Lung (tissue), 12 donors: ENCODE measurements around the gene B9D2. TPM values are rescaled to one million over a fixed set of nuclear protein-coding genes. Genes with fewer than 3 reads are reported as not detected.
"Not testable (repeated sequence)": the region's sequence is repeated elsewhere in the genome, so short reads cannot be mapped to it uniquely, and the experiment has no call there.

Source experiments
- ATAC-seq: fragments of 200-7000 bp; cut with Tn5 transposase; one replicate; pipeline ENCODE4 v1.9.1; 2020; ENCODE audit warnings: moderate number of reproducible peaks; ENCODE audit not compliant: insufficient read depth, low FRiP score
- DNase-seq, 3 donors: peaks; one replicate each; pipeline ENCODE4 v3.0.0-alpha.2; 2013 to 2017
- H3K27ac ChIP-seq, 2 donors: one replicate each; pipeline ENCODE4 v1.5.1; 2013; ENCODE audit warnings: mild to moderate bottlenecking in 2 of 2, moderate library complexity in 2 of 2, control low read depth in 1 of 2, inconsistent platforms in 1 of 2, low read depth in 1 of 2, low read length in 1 of 2
- H3K27me3 ChIP-seq, 3 donors: one replicate each; pipeline ENCODE4 v1.5.1; 2013; ENCODE audit warnings: low read length in 2 of 3; ENCODE audit not compliant: control insufficient read depth in 3 of 3, insufficient read depth in 3 of 3
- H3K36me3 ChIP-seq, 4 donors: one replicate each; pipeline ENCODE4 v1.5.1; 2013; ENCODE audit warnings: low read length in 4 of 4, mild to moderate bottlenecking in 1 of 4, moderate library complexity in 1 of 4; ENCODE audit not compliant: control insufficient read depth in 4 of 4, insufficient read depth in 4 of 4
- H3K4me1 ChIP-seq, 5 donors: one replicate each; pipeline ENCODE4 v1.5.1; 2013; ENCODE audit warnings: low read length in 5 of 5, mild to moderate bottlenecking in 2 of 5, moderate library complexity in 1 of 5; ENCODE audit not compliant: control insufficient read depth in 5 of 5, insufficient read depth in 5 of 5
- H3K4me3 ChIP-seq: one replicate; pipeline ENCODE4 v1.5.1; 2013; ENCODE audit warnings: mild to moderate bottlenecking, control low read depth, moderate library complexity
- H3K9ac ChIP-seq, 2 donors: one replicate each; pipeline ENCODE4 v1.5.1; 2013; ENCODE audit warnings: low read length in 2 of 2, control low read depth in 1 of 2; ENCODE audit not compliant: insufficient read depth in 1 of 2
- H3K9me3 ChIP-seq, 4 donors: one replicate each; pipeline ENCODE4 v1.5.1; 2013; ENCODE audit warnings: low read length in 3 of 4, mild to moderate bottlenecking in 1 of 4, moderate library complexity in 1 of 4; ENCODE audit not compliant: control insufficient read depth in 4 of 4, insufficient read depth in 3 of 4
- WGBS, 2 donors: extraction: QIAGEN DNeasy Blood & Tissue Kit; methylation state at CpG; one replicate each; pipeline ENCODE4 v1.1.7; 2013; 5-methylcytosine and 5-hydroxymethylcytosine counted together
- polyA plus RNA-seq, 2 donors: library from polyadenylated mRNA; stranded (reverse); fragments of 200-250 nt; gene quantifications; one replicate each; pipeline ENCODE4 v1.2.1, GENCODE V29; 2013
- total RNA-seq, 2 donors: library from RNA; depleted of rRNA in 1 of 2; stranded (reverse); fragments of >200 nt in 1 of 2; gene quantifications; one replicate each; pipeline ENCODE4 v1.2.1, GENCODE V29; 2014 to 2021
- TF ChIP-seq, protein P1 (sequence below): IDR thresholded peaks from 2 replicates; pipeline ENCODE4 v1.5.1; 2012; ENCODE audit warnings: mild to moderate bottlenecking; ENCODE audit errors: control extremely low read depth, extremely low read depth
- donor health status: control.
- donor health status: control.
- donor health status: Bipolar disorder and iron deficiency.
- donor health status: healthy.
- donor health status: DM: yes; HTN: yes; CAD: no.

Gene B9D2
- total and polyA plus RNA-seq, 4 donors = 10.2 to 18.6 (median 14.0) TPM

- TF ChIP-seq, protein P1, sequence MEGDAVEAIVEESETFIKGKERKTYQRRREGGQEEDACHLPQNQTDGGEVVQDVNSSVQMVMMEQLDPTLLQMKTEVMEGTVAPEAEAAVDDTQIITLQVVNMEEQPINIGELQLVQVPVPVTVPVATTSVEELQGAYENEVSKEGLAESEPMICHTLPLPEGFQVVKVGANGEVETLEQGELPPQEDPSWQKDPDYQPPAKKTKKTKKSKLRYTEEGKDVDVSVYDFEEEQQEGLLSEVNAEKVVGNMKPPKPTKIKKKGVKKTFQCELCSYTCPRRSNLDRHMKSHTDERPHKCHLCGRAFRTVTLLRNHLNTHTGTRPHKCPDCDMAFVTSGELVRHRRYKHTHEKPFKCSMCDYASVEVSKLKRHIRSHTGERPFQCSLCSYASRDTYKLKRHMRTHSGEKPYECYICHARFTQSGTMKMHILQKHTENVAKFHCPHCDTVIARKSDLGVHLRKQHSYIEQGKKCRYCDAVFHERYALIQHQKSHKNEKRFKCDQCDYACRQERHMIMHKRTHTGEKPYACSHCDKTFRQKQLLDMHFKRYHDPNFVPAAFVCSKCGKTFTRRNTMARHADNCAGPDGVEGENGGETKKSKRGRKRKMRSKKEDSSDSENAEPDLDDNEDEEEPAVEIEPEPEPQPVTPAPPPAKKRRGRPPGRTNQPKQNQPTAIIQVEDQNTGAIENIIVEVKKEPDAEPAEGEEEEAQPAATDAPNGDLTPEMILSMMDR = no peak
- H3K9ac ChIP-seq = peak overlapping the region in 1 of 2 donors; percentile 2
- no peak overlapping the region for H3K4me3 ChIP-seq
- H3K36me3 ChIP-seq = no peaks in the 10 kb centered on the region
- no peak for ATAC-seq
- H3K27ac ChIP-seq = no peak overlapping the region
- WGBS, 2 donors = 35 to 60% methylated on average over 12 of the region's 12 CpGs
- H3K27me3 ChIP-seq = no peaks in the 10 kb centered on the region
- H3K4me1 ChIP-seq = peaks cover 0 to 21% (median 8%) of the 10 kb centered on the region in 5 donors
- peak; percentile 96 for DNase-seq
- H3K9me3 ChIP-seq = no peaks in the 10 kb centered on the region
These were observed 10.0 kb upstream of the B9D2 start for GRCh38 chr19:41373993-41374392.

DNA sequence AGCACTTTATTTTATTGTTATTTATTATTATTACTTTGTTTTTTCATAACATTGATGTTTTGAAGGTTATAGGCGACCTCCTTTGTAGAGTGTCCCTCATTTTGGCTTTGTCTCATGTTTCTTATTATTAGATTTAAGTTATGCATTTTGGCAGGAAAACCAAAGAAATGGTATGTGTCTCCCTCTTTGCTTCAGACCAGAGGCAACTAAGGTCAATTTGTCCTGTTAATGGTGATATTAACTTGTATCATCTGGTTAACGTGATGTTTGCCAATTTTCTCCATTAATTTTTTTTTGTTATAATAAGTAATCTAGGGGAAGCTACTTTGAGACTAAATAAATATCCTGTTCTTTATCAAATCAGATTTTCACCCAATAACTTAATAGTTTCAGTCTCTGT, 8.6 kb upstream of the B9D2 start:
- no peak overlapping the region for H3K9ac ChIP-seq
- ATAC-seq (no peak), DNase-seq (peak in 2 of 3 donors; percentile 73 to 74)
- no peaks in the 10 kb centered on the region for H3K27me3 ChIP-seq
- H3K36me3 ChIP-seq = no peaks in the 10 kb centered on the region
- no peak overlapping the region for H3K27ac ChIP-seq
- peaks cover 0 to 21% (median 8%) of the 10 kb centered on the region in 5 donors for H3K4me1 ChIP-seq
- no peaks in the 10 kb centered on the region for H3K9me3 ChIP-seq
- no peak overlapping the region for H3K4me3 ChIP-seq
- 71 to 89% methylated on average over 2 of the region's 2 CpGs for WGBS, 2 donors
- TF ChIP-seq, protein P1 = no peak

DNA sequence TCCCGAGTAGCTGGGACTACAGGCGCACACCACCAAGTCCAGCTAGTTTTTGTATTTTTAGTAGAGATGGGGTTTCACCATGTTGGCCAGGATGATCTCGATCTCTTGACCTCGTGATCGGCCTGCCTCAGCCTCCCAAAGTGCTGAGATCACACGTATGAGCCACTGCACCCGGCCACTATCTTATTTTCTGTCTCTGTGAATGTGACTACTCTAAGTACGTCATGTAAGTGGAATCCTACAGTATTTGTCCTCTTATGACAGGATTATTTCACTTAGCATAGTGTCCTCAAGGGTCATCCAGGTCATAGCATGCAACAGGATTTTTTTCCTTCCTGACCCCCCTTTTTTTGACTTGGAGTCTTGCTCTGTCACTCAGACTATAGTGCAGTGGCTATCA, 7.6 kb upstream of the B9D2 start:
- no peak for ATAC-seq
- H3K9ac ChIP-seq = no peak overlapping the region
- peaks cover 0 to 21% (median 5%) of the 10 kb centered on the region in 5 donors for H3K4me1 ChIP-seq
- no peaks in the 10 kb centered on the region for H3K27me3 ChIP-seq
- no peak for DNase-seq
- H3K27ac ChIP-seq = no peak overlapping the region
- H3K4me3 ChIP-seq = no peak overlapping the region
- H3K36me3 ChIP-seq = no peaks in the 10 kb centered on the region
- no peaks in the 10 kb centered on the region for H3K9me3 ChIP-seq
- WGBS, 2 donors = 97% methylated on average over 8 of the region's 8 CpGs
- TF ChIP-seq, protein P1 = no peak

- not testable (repeated sequence) for DNase-seq, H3K36me3 ChIP-seq, H3K9ac ChIP-seq, H3K27me3 ChIP-seq, H3K4me3 ChIP-seq, H3K9me3 ChIP-seq, ATAC-seq, H3K27ac ChIP-seq
- peaks cover 0 to 18% (median 5%) of the 10 kb centered on the region in 5 donors for H3K4me1 ChIP-seq
- WGBS, 2 donors = 94 to 96% methylated on average over 5 of the region's 5 CpGs
These were observed 7.2 kb upstream of the B9D2 start for GRCh38 chr19:41371119-41371518.
